ENCODE results near the gene M1AP. TPM values are rescaled to one million over a fixed set of nuclear protein-coding genes. Genes with fewer than 3 reads are reported as not detected.

Gene M1AP, protein sequence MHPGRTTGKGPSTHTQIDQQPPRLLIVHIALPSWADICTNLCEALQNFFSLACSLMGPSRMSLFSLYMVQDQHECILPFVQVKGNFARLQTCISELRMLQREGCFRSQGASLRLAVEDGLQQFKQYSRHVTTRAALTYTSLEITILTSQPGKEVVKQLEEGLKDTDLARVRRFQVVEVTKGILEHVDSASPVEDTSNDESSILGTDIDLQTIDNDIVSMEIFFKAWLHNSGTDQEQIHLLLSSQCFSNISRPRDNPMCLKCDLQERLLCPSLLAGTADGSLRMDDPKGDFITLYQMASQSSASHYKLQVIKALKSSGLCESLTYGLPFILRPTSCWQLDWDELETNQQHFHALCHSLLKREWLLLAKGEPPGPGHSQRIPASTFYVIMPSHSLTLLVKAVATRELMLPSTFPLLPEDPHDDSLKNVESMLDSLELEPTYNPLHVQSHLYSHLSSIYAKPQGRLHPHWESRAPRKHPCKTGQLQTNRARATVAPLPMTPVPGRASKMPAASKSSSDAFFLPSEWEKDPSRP
- total RNA-seq (0.21 TPM), polyA plus RNA-seq (0.15 TPM)

DNA sequence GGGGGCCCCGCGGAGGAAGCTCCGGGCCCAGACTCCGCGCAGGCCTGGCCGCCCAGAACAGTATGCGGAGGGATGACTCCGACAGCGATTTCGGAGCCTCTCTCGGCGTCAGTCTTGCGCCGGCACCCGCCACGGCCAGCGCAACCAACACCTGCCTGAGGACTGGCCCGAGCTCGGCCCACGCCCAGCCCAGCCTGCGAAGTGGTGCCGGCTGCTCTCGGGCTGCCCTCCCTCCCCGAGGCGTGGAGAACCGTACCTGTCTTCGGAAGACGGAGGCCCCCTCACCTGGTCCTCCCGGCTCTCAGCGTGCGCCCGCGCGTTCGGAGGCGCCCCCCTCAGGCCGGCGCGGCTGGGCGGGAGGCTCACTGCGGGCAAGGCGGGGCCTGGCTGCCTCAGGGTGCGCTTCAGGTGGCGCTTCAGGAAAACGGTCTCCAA is at the start of gene M1AP:
M1AP (minus strand) TSS at position 322 of the 435 bp plus-strand sequence. CDS start 8,055 bp downstream, outside the sequence.
- Histone ChIP-seq H3K4me1 (ENCODE audit: insufficient read depth) (no peaks in the 10 kb centered on the region), H3K36me3 (ENCODE audit: insufficient read depth) (no peaks in the 10 kb centered on the region), H3K27ac (ENCODE audit: low read depth) (no peak within 1 kb of the TSS), H3K4me3 (ENCODE audit: low read depth, low read length) (no peak within 1 kb of the TSS)
- DNase-seq (ENCODE audit: extremely low spot score), result no peak
- 10% methylated on average over 45 of the region's 45 CpGs for WGBS

DNA sequence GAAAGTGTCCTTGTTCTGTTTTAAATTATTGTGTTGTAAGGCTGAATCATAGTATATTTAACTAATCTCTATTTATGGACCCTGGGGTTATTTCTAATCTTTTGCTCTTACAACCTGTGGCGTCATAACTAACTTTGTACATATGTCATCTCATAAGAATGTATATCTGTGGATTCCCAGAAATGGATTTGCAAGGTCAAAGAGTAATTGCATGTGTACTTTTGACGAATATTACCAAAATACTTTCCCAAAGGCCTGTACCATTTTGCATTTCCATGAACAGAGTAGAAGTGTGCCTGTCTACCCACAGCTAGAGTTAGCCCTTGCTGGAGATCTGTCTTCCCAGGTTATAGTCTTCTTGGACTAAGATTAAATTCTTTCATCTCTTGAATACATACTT is 48.7 kb upstream of the M1AP start:
- H3K4me3 ChIP-seq (ENCODE audit: low read depth, low read length), result no peak overlapping the region
- no peaks in the 10 kb centered on the region for H3K4me1 ChIP-seq (ENCODE audit: insufficient read depth)
- DNase-seq (ENCODE audit: extremely low spot score), result no peak
- 55% methylated on average over 2 of the region's 2 CpGs for WGBS
- no peak overlapping the region for H3K27ac ChIP-seq (ENCODE audit: low read depth)
- no peaks in the 10 kb centered on the region for H3K36me3 ChIP-seq (ENCODE audit: insufficient read depth)

DNA sequence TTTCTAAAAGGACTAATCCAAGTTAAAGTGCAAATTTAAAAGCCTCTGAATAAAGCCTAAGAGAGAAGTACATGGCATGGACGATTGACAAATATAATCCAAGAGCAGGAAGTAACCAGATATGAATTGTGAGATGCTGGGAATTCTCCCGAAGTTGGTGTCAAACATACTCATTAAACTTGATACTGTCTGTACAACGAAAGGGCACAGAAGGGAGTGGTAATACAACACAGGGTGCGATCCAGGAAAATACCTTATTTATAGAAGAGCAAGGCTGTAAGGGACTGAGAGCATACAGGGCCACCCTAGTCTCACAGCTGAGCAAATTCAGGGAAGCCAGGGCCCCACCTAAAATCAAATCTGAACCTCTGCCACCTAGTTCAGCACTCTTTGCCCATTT is 47.5 kb upstream of the M1AP start:
- WGBS, result 69% methylated on average over 4 of the region's 4 CpGs
- H3K4me1 ChIP-seq (ENCODE audit: insufficient read depth), result no peaks in the 10 kb centered on the region
- H3K27ac ChIP-seq (ENCODE audit: low read depth), result no peak overlapping the region
- no peak for DNase-seq (ENCODE audit: extremely low spot score)
- H3K4me3 ChIP-seq (ENCODE audit: low read depth, low read length), result no peak overlapping the region
- H3K36me3 ChIP-seq (ENCODE audit: insufficient read depth), result no peaks in the 10 kb centered on the region

DNA sequence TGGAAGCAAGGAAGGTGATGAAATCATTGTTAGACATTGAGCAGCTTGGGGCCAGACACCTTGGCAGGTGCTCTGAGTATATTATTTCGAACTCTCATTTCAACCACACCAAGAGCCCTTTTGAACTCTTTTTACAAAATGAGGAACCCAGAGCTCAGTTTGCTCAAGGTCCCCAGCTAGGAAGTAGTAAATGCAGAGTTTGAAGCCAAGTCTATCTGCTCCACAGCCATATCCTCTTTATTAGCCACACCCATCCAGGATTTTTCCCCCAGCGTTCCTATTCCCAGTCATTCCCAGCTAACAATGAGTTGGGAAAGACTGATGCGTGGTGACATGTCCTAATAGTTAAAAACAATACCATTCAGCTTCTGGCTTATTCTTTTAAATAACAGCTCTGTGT is 46.2 kb upstream of the M1AP start:
- no peak overlapping the region for H3K4me3 ChIP-seq (ENCODE audit: low read depth, low read length)
- H3K36me3 ChIP-seq (ENCODE audit: insufficient read depth), result no peaks in the 10 kb centered on the region
- H3K27ac ChIP-seq (ENCODE audit: low read depth), result no peak overlapping the region
- DNase-seq (ENCODE audit: extremely low spot score), result no peak
- no peaks in the 10 kb centered on the region for H3K4me1 ChIP-seq (ENCODE audit: insufficient read depth)
- 64% methylated on average over 3 of the region's 3 CpGs for WGBS

DNA sequence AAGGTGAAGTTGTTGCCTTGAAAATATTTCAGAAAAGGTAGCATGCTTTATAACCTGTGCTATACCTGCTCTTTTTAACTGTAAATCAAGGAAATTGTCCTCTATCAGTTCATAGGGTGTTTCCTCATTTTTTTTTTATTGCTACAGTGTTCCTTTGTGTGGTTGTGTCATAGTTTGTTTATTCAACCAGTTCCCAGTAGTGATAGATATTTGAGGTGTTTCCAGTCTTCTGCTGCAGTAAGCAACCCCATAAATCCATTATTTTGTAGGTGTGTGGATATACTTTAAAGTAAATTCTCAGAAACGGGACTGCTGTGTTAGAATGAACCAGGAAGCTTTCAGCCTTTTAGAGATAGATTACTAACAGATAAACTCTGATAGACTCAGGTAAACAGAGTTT is 45.5 kb upstream of the M1AP start:
- DNase-seq (ENCODE audit: extremely low spot score), result no peak
- Histone ChIP-seq H3K4me1 (ENCODE audit: insufficient read depth) (no peaks in the 10 kb centered on the region), H3K27ac (ENCODE audit: low read depth) (no peak overlapping the region), H3K36me3 (ENCODE audit: insufficient read depth) (no peaks in the 10 kb centered on the region), H3K4me3 (ENCODE audit: low read depth, low read length) (no peak overlapping the region)
- 44% methylated on average over 1 of the region's 1 CpG for WGBS

- Histone ChIP-seq H3K4me3 (ENCODE audit: low read depth, low read length) (no peak overlapping the region), H3K36me3 (ENCODE audit: insufficient read depth) (no peaks in the 10 kb centered on the region), H3K27ac (ENCODE audit: low read depth) (no peak overlapping the region), H3K4me1 (ENCODE audit: insufficient read depth) (no peaks in the 10 kb centered on the region)
- DNase-seq (ENCODE audit: extremely low spot score), result no peak
Observed at GRCh38 chr2:74693213-74693612, 45.1 kb upstream of the M1AP start.

DNA sequence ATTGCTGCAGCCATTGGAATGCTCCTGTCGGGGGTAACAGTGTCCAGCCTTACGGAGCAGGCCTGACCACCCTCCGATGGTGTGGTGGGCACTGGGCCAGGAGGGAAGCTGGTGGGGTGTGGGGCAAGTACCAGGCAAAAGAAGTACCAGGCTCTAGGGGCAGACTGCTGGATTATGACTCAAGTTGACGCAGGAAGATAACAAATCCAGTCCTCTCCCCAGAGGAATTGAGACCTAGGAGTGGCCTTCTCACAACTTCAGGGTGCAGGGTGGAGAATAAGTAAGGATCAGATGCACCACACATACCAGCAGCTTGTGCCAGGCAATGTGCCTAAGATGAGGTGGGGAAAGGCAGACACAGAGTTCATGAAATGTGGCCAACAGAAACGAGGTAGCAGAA is 43.8 kb upstream of the M1AP start:
- Histone ChIP-seq H3K36me3 (ENCODE audit: insufficient read depth) (no peaks in the 10 kb centered on the region), H3K4me1 (ENCODE audit: insufficient read depth) (no peaks in the 10 kb centered on the region), H3K4me3 (ENCODE audit: low read depth, low read length) (no peak overlapping the region), H3K27ac (ENCODE audit: low read depth) (no peak overlapping the region)
- WGBS, result 82% methylated on average over 5 of the region's 5 CpGs
- DNase-seq (ENCODE audit: extremely low spot score), result no peak

DNA sequence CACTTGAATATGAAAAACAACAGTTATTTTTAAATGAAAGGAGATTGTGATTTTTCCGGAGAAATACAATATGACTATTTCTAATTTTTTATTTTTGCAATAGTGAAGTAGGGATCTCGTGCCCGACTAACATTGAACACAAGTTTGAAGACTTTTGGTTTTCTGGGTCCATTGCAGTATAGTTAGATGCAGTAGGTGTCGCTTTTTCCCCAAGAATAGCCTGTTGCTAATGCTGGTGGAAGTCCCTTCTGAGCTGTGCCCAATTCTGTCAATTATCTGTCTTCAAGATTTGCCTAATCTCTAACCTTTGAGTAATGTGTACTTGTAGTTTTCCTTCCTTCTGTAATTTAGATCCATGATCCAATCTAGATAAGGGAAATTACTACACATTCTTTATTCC is 42.4 kb upstream of the M1AP start:
- no peaks in the 10 kb centered on the region for H3K36me3 ChIP-seq (ENCODE audit: insufficient read depth)
- DNase-seq (ENCODE audit: extremely low spot score), result peak; percentile 13
- H3K27ac ChIP-seq (ENCODE audit: low read depth), result no peak overlapping the region
- no peak overlapping the region for H3K4me3 ChIP-seq (ENCODE audit: low read depth, low read length)
- H3K4me1 ChIP-seq (ENCODE audit: insufficient read depth), result no peaks in the 10 kb centered on the region
- WGBS, result 10% methylated on average over 4 of the region's 4 CpGs

DNA sequence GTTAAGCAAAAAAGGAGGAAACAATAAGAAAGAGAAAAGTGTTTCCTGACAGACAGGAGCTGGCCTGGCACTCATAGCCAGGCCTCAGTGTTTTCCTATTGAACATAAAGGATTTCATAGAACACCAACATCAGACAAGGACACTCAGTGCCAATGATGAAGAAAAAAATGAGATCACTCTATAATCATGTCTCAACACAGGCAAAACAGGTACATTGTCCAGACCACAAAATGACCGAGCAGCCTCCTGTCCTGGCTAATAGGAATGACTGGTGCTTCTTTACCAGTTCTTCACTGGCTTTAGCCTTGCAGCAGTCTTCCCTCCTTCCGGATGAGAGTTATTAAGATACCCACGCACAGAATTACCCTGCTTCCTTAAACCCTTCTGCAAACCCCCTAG is 41.5 kb upstream of the M1AP start:
- WGBS, result 69% methylated on average over 3 of the region's 3 CpGs

DNA sequence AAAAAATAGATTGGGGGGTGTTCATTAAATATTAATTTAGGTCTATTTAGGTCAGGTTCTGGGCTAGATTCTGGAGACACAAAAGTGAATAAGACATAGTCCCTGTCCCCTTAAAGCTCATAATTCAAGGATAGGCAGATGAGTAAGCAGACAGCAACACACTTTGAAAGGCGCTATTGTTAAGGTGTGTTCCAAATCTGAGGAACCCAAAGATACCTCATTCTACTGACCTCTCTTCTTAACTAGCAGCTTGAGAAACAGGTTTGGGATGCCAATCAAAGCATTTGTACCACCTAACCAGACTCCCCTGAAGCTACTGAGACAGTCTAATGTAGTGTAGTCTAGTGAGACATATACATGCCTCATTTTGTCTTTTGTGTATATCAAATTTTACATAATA is 40.8 kb upstream of the M1AP start:
- H3K27ac ChIP-seq (ENCODE audit: low read depth), result no peak overlapping the region
- H3K36me3 ChIP-seq (ENCODE audit: insufficient read depth), result no peaks in the 10 kb centered on the region
- no peaks in the 10 kb centered on the region for H3K4me1 ChIP-seq (ENCODE audit: insufficient read depth)
- DNase-seq (ENCODE audit: extremely low spot score), result no peak
- 94% methylated on average over 1 of the region's 1 CpG for WGBS
- H3K4me3 ChIP-seq (ENCODE audit: low read depth, low read length), result no peak overlapping the region

More for the DNA sequence above, 41.5 kb upstream of the M1AP start:
- H3K27ac ChIP-seq (ENCODE audit: low read depth), result no peak overlapping the region
- no peak for DNase-seq (ENCODE audit: extremely low spot score)
- H3K36me3 ChIP-seq (ENCODE audit: insufficient read depth), result no peaks in the 10 kb centered on the region
- no peaks in the 10 kb centered on the region for H3K4me1 ChIP-seq (ENCODE audit: insufficient read depth)
- no peak overlapping the region for H3K4me3 ChIP-seq (ENCODE audit: low read depth, low read length)

DNA sequence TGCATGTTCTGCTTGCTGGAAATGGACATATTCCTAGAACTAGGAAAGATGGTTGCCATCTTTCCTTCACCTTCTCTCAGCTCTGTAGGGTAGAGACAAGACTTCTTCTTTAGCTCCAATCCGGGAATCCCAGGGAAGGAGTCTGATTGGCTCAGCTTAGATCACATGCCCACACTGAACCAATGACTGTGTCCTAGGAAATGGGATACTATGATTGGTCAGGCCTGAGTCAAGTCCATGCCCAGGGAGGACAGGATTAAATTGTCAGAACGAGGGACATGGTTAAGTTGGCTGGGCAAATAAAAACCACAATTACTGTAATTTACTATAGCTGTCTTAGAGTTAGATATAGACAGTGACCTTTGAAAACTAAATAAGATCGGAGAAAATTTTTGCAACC is 37.3 kb upstream of the M1AP start:
- Histone ChIP-seq H3K36me3 (ENCODE audit: insufficient read depth) (no peaks in the 10 kb centered on the region), H3K4me3 (ENCODE audit: low read depth, low read length) (no peak overlapping the region), H3K4me1 (ENCODE audit: insufficient read depth) (no peaks in the 10 kb centered on the region), H3K27ac (ENCODE audit: low read depth) (no peak overlapping the region)
- WGBS, result 70% methylated on average over 3 of the region's 3 CpGs
- DNase-seq (ENCODE audit: extremely low spot score), result no peak

GRCh38 chr2:74682501-74682900 is 34.4 kb upstream of the M1AP start:
- no peak for DNase-seq (ENCODE audit: extremely low spot score)
- no peak overlapping the region for H3K27ac ChIP-seq (ENCODE audit: low read depth)
- no peaks in the 10 kb centered on the region for H3K4me1 ChIP-seq (ENCODE audit: insufficient read depth)
- no peaks in the 10 kb centered on the region for H3K36me3 ChIP-seq (ENCODE audit: insufficient read depth)
- H3K4me3 ChIP-seq (ENCODE audit: low read depth, low read length), result no peak overlapping the region

DNA sequence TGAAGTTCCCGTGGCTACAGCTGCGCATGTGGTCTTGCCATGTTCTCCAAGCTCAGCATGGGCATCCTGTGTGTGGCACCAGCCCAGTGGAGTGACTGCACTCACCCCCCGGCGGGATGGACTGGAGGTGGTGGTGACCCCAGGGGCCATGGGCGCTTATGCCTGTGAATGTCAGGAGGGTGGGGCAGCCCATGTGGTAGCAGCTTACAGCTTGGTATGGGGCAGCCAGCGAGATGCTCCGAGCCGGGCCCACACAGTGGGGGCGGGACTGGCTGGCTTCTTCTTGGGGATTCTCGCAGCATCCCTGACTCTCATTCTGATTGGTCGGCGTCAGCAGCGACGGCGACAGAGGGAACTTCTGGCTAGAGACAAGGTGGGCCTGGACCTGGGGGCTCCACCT is 31.5 kb upstream of the M1AP start:
- Histone ChIP-seq H3K4me3 (ENCODE audit: low read depth, low read length) (no peak overlapping the region), H3K27ac (ENCODE audit: low read depth) (no peak overlapping the region), H3K4me1 (ENCODE audit: insufficient read depth) (no peaks in the 10 kb centered on the region), H3K36me3 (ENCODE audit: insufficient read depth) (no peaks in the 10 kb centered on the region)
- no peak for DNase-seq (ENCODE audit: extremely low spot score)
- 97% methylated on average over 15 of the region's 15 CpGs for WGBS

GRCh38 chr2:74676331-74676730 is 28.2 kb upstream of the M1AP start:
- Histone ChIP-seq H3K4me1 (ENCODE audit: insufficient read depth) (no peaks in the 10 kb centered on the region), H3K4me3 (ENCODE audit: low read depth, low read length) (no peak overlapping the region)
- WGBS, result 92% methylated on average over 4 of the region's 4 CpGs

More at GRCh38 chr2:74676331-74676730, 28.2 kb upstream of the M1AP start:
- no peak for DNase-seq (ENCODE audit: extremely low spot score)
- no peak overlapping the region for H3K27ac ChIP-seq (ENCODE audit: low read depth)
- H3K36me3 ChIP-seq (ENCODE audit: insufficient read depth), result no peaks in the 10 kb centered on the region

Measured in urinary bladder (tissue), 4 donors.